SK-N-SH (cell line): ENCODE results near the gene ETV1. TPM values are rescaled to one million over a fixed set of nuclear protein-coding genes. Genes with fewer than 3 reads are reported as not detected.
A peak's percentile ranks its signal among the peaks of the same experiment; 100 is the strongest.

ENCODE experiments used
- CTCF ChIA-PET: fragments of 300-600, 350-600 bp; formaldehyde crosslinking; extraction: SDS; loops from one replicate; lab custom pipeline; 2021; lab: Yijun Ruan, JAX
- POLR2A ChIA-PET: fragments of 350-600 bp; sonication (Branson Sonifier 250); formaldehyde crosslinking; extraction: SDS; loops from one replicate; lab custom pipeline; 2020; ENCODE audit warnings: antibody characterized with exemption, inconsistent platforms; lab: Yijun Ruan, JAX
- DNase-seq: peaks from one replicate; pipeline ENCODE4 v3.0.0; 2012
- H2AFZ ChIP-seq: fragments of 200-600 bp; sonication (generic); 2 replicates; pipeline ENCODE4 v1.8.1; 2016; ENCODE audit warnings: antibody characterized with exemption, mild to moderate bottlenecking, low read depth
- H3F3A ChIP-seq: fragments of 200-600 bp; sonication (generic); replicated peaks from 2 replicates; pipeline ENCODE3; 2016; ENCODE audit warnings: antibody characterized with exemption, mild to moderate bottlenecking; ENCODE audit not compliant: insufficient read depth
- H3K27ac ChIP-seq, 2 experiments: fragments of 200-500 bp in 1 of 2; fragments of 200-600 bp in 1 of 2; sonication (Bioruptor generic) in 1 of 2; sonication (generic), shearing (Covaris generic) in 1 of 2; 2 replicates each; pipeline versions ENCODE4 v1.5.1 to v1.6.1; 2014 to 2016; ENCODE audit warnings: low read depth in 2 of 2, inconsistent platforms in 1 of 2, low read length in 1 of 2, mild to moderate bottlenecking in 1 of 2, mixed read lengths in 1 of 2
- H3K27me3 ChIP-seq: fragments of 200-600 bp; sonication (generic), shearing (Covaris generic); 2 replicates; pipeline ENCODE4 v1.6.1; 2016; ENCODE audit warnings: mixed run types; ENCODE audit not compliant: insufficient read depth
- H3K36me3 ChIP-seq, 2 experiments: fragments of 200-500 bp in 1 of 2; fragments of 200-600 bp in 1 of 2; sonication (Bioruptor generic) in 1 of 2; sonication (generic) in 1 of 2; replicated peaks in 1 of 2; 2 replicates each; pipeline versions ENCODE3 to v1.5.1; 2014 to 2016; ENCODE audit warnings: low read length in 1 of 2, mild to moderate bottlenecking in 1 of 2; ENCODE audit not compliant: insufficient read depth in 2 of 2, control insufficient read depth in 1 of 2
- H3K4me1 ChIP-seq, 2 experiments: fragments of 200-500 bp in 1 of 2; fragments of 200-600 bp in 1 of 2; sonication (Bioruptor generic) in 1 of 2; sonication (generic), shearing (Covaris generic) in 1 of 2; 2 replicates each; pipeline versions ENCODE4 v1.5.1 to v1.6.1; 2014 to 2016; ENCODE audit warnings: low read depth in 1 of 2, low read length in 1 of 2, mixed run types in 1 of 2; ENCODE audit not compliant: insufficient read depth in 2 of 2, control insufficient read depth in 1 of 2
- H3K4me2 ChIP-seq: fragments of 200-600 bp; sonication (generic), shearing (Covaris generic); 2 replicates; pipeline ENCODE4 v1.6.1; 2017; ENCODE audit warnings: mixed run types
- H3K4me3 ChIP-seq, 2 experiments: fragments of 200-500 bp in 1 of 2; fragments of 200-600 bp in 1 of 2; sonication (Bioruptor generic) in 1 of 2; sonication (generic), shearing (Covaris generic) in 1 of 2; 2 replicates each; pipeline versions ENCODE4 v1.5.1 to v1.8.1; 2014 to 2016; ENCODE audit warnings: low read depth in 2 of 2, inconsistent platforms in 1 of 2, low read length in 1 of 2, mild to moderate bottlenecking in 1 of 2, mixed read lengths in 1 of 2, moderate library complexity in 1 of 2
- H3K79me2 ChIP-seq: fragments of 200-600 bp; sonication (generic); 2 replicates; pipeline ENCODE4 v1.8.1; 2017; ENCODE audit warnings: mild to moderate bottlenecking; ENCODE audit not compliant: insufficient read depth
- H3K9ac ChIP-seq: fragments of 200-600 bp; sonication (generic); 2 replicates; pipeline ENCODE4 v1.6.1; 2017; ENCODE audit warnings: mixed run types
- H3K9me2 ChIP-seq: fragments of 200-600 bp; sonication (generic); 2 replicates; pipeline ENCODE4 v1.6.1; 2017; ENCODE audit warnings: mixed run types
- H3K9me3 ChIP-seq: fragments of 200-600 bp; sonication (generic); 2 replicates; pipeline ENCODE4 v1.6.1; 2017; ENCODE audit warnings: mixed run types, mild to moderate bottlenecking, moderate library complexity
- H4K20me1 ChIP-seq: fragments of 200-600 bp; sonication (generic); 2 replicates; pipeline ENCODE4 v1.6.1; 2017; ENCODE audit warnings: mild to moderate bottlenecking, mixed run types; ENCODE audit not compliant: insufficient read depth
- ELF1 ChIP-seq: IDR thresholded peaks from 2 replicates; pipeline ENCODE4 v1.4.0; 2012
- EP300 ChIP-seq, 2 experiments: IDR thresholded peaks; 2 replicates each; pipeline versions ENCODE4 v1.4.0 to v1.6.1; 2012; ENCODE audit warnings: borderline replicate concordance in 1 of 2, low read depth in 1 of 2, low read length in 1 of 2
- EZH2phosphoT487 ChIP-seq: fragments of 200-600 bp; sonication (generic); IDR thresholded peaks from 2 replicates; pipeline ENCODE4 v1.6.1; 2017; ENCODE audit warnings: low read depth, mixed run types, mild to moderate bottlenecking, antibody characterized with exemption, moderate library complexity, borderline replicate concordance
- FOSL2 ChIP-seq: IDR thresholded peaks from 2 replicates; pipeline ENCODE4 v1.4.0; 2012; ENCODE audit warnings: low read depth, mild to moderate bottlenecking, moderate library complexity, borderline replicate concordance
- FOXJ3 ChIP-seq: sonication (generic); formaldehyde crosslinking; IDR thresholded peaks from 2 replicates; pipeline ENCODE4 v1.5.1; 2020; ENCODE audit warnings: mild to moderate bottlenecking, missing genetic modification reagents
- GABPA ChIP-seq: IDR thresholded peaks from 2 replicates; pipeline ENCODE4 v1.4.0; 2012; ENCODE audit warnings: low read depth, mild to moderate bottlenecking
- GATA2 ChIP-seq: sonication (generic); formaldehyde crosslinking; IDR thresholded peaks from 2 replicates; pipeline ENCODE4 v1.5.0; 2020; ENCODE audit warnings: mild to moderate bottlenecking, missing genetic modification reagents
- JUND ChIP-seq: IDR thresholded peaks from 2 replicates; pipeline ENCODE4 v1.4.0; 2012
- MEF2A ChIP-seq: IDR thresholded peaks from 2 replicates; pipeline ENCODE4 v1.4.0; 2012; ENCODE audit warnings: low read depth, borderline replicate concordance
- MXI1 ChIP-seq: IDR thresholded peaks from 2 replicates; pipeline ENCODE4 v1.6.1; 2012; ENCODE audit warnings: mild to moderate bottlenecking, low read depth, low read length, improper control_type of control experiment
- NFIC ChIP-seq: IDR thresholded peaks from 2 replicates; pipeline ENCODE4 v1.4.0; 2012; ENCODE audit warnings: borderline replicate concordance
- NRF1 ChIP-seq: IDR thresholded peaks from 2 replicates; pipeline ENCODE4 v1.6.1; 2012; ENCODE audit warnings: low read depth, mild to moderate bottlenecking, low read length
- POLR2AphosphoS5 ChIP-seq: IDR thresholded peaks from 2 replicates; pipeline ENCODE4 v1.6.1; 2012; ENCODE audit warnings: low read depth, low read length
- RAD21 ChIP-seq: IDR thresholded peaks from 2 replicates; pipeline ENCODE4 v1.6.1; 2012; ENCODE audit warnings: mild to moderate bottlenecking, low read length
- RCOR1 ChIP-seq: fragments of 150-350 bp; IDR thresholded peaks from 2 replicates; pipeline ENCODE4 v1.6.1; 2017; ENCODE audit warnings: antibody characterized with exemption, low read length
- RFX5 ChIP-seq: IDR thresholded peaks from 2 replicates; pipeline ENCODE4 v1.6.1; 2012; ENCODE audit warnings: mild to moderate bottlenecking, improper control_type of control experiment, low read length
- SIN3A ChIP-seq: IDR thresholded peaks from 2 replicates; pipeline ENCODE4 v1.6.1; 2012; ENCODE audit warnings: low read depth, mild to moderate bottlenecking, low read length, moderate library complexity, borderline replicate concordance
- SMC3 ChIP-seq: IDR thresholded peaks from 2 replicates; pipeline ENCODE4 v1.6.1; 2012; ENCODE audit warnings: low read depth, low read length, improper control_type of control experiment
- TAF1 ChIP-seq: IDR thresholded peaks from 2 replicates; pipeline ENCODE4 v1.6.1; 2012; ENCODE audit warnings: low read depth, mild to moderate bottlenecking, low read length, moderate library complexity, borderline replicate concordance
- TCF12 ChIP-seq: IDR thresholded peaks from 2 replicates; pipeline ENCODE4 v1.4.0; 2012
- TEAD4 ChIP-seq: IDR thresholded peaks from 2 replicates; pipeline ENCODE4 v1.4.0; 2012; ENCODE audit warnings: mild to moderate bottlenecking, borderline replicate concordance; ENCODE audit not compliant: insufficient read depth
- YY1 ChIP-seq: IDR thresholded peaks from 2 replicates; pipeline ENCODE4 v1.4.0; 2012; ENCODE audit warnings: low read depth, mild to moderate bottlenecking
- WGBS: methylation state at CpG from one replicate; pipeline ENCODE4 v1.1.6; 2017; ENCODE audit warnings: low lambda C conversion rate; 5-methylcytosine and 5-hydroxymethylcytosine counted together
- polyA plus RNA-seq, 3 experiments: library from polyadenylated mRNA; depleted of rRNA; stranded (reverse); fragments of >200 nt; gene quantifications; 2 replicates each; pipeline ENCODE4 v1.2.3, GENCODE V29; 2012
- TF ChIP-seq, protein P1 (sequence below): IDR thresholded peaks from 2 replicates; pipeline ENCODE4; 2012
- TF ChIP-seq, protein P2 (sequence below): fragments of 200-600 bp; sonication (generic); IDR thresholded peaks from 2 replicates; pipeline ENCODE4 v1.6.1; 2017; ENCODE audit warnings: antibody characterized with exemption, mild to moderate bottlenecking, moderate library complexity
- TF ChIP-seq, protein P3 (sequence below): IDR thresholded peaks from 2 replicates; pipeline ENCODE4 v1.4.0; 2012; ENCODE audit warnings: low read depth, borderline replicate concordance
- TF ChIP-seq, protein P4 (sequence below): fragments of 150-350 bp; IDR thresholded peaks from 2 replicates; pipeline ENCODE4 v1.6.1; 2016; ENCODE audit warnings: mild to moderate bottlenecking, low read depth, low read length
- TF ChIP-seq, protein P5 (sequence below): fragments of 150-350 bp; IDR thresholded peaks from 2 replicates; pipeline ENCODE4 v1.6.1; 2017; ENCODE audit warnings: antibody characterized with exemption, low read length, low read depth, borderline replicate concordance
- TF ChIP-seq, protein P6 (sequence below): IDR thresholded peaks from 2 replicates; pipeline ENCODE4 v1.4.0; 2012; ENCODE audit warnings: low read depth

Gene ETV1
- polyA plus RNA-seq, 1 of the 3 experiments (the other 2 are of a cell fraction), result 24.9 TPM

DNA sequence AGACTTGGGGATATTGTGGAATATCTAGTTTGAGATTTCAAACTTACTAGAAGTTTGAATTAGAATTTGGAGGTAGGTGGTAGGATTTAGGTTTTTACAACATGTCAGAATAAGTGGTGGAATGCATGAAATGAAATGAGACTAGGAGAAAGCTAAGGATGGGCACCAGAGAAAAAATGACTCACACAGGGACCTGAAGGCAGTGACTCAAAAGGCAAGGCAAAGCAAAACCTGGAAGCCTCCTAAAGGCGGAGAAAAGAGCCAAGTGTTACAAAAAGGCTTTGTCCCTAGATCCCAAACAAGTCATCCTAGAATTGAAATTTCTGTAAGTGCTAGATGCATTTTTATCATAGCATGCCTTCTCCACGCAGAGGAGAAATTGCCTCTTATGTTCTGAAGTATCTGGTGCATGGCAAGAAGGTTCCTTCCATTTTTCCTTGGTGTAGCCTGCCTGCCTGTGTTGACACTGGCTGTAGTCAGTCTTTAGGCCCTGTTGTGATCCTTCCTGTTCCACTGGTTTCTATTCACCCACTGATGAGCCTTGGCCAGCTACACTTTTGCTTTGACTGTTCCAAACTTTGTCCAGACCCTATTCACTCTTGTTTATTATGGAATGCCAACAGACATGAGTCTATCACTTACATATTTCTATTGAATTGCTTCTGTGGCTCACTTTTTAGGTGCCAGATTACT, 109.3 kb downstream of the ETV1 start:
- peak overlapping the region; percentile 17 for H2AFZ ChIP-seq
- POLR2A ChIA-PET, result no interaction called here
- no peak for TF ChIP-seq RAD21
- TF ChIP-seq, protein P1, sequence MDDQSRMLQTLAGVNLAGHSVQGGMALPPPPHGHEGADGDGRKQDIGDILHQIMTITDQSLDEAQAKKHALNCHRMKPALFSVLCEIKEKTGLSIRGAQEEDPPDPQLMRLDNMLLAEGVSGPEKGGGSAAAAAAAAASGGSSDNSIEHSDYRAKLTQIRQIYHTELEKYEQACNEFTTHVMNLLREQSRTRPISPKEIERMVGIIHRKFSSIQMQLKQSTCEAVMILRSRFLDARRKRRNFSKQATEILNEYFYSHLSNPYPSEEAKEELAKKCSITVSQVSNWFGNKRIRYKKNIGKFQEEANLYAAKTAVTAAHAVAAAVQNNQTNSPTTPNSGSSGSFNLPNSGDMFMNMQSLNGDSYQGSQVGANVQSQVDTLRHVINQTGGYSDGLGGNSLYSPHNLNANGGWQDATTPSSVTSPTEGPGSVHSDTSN, result peak; percentile 63
- no peak for TF ChIP-seq EZH2phosphoT487
- no peak for TF ChIP-seq SIN3A
- no peak for TF ChIP-seq GABPA
- peak; percentile 76 for TF ChIP-seq JUND
- TF ChIP-seq RFX5, result no peak
- TF ChIP-seq MEF2A, result no peak
- TF ChIP-seq, protein P2, sequence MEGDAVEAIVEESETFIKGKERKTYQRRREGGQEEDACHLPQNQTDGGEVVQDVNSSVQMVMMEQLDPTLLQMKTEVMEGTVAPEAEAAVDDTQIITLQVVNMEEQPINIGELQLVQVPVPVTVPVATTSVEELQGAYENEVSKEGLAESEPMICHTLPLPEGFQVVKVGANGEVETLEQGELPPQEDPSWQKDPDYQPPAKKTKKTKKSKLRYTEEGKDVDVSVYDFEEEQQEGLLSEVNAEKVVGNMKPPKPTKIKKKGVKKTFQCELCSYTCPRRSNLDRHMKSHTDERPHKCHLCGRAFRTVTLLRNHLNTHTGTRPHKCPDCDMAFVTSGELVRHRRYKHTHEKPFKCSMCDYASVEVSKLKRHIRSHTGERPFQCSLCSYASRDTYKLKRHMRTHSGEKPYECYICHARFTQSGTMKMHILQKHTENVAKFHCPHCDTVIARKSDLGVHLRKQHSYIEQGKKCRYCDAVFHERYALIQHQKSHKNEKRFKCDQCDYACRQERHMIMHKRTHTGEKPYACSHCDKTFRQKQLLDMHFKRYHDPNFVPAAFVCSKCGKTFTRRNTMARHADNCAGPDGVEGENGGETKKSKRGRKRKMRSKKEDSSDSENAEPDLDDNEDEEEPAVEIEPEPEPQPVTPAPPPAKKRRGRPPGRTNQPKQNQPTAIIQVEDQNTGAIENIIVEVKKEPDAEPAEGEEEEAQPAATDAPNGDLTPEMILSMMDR, result no peak
- peak; percentile 64; the same call in 1 of the 2 replicates for TF ChIP-seq NFIC
- peak; percentile 23; the same call in 1 of the 2 replicates for TF ChIP-seq POLR2AphosphoS5
- TF ChIP-seq, protein P3, sequence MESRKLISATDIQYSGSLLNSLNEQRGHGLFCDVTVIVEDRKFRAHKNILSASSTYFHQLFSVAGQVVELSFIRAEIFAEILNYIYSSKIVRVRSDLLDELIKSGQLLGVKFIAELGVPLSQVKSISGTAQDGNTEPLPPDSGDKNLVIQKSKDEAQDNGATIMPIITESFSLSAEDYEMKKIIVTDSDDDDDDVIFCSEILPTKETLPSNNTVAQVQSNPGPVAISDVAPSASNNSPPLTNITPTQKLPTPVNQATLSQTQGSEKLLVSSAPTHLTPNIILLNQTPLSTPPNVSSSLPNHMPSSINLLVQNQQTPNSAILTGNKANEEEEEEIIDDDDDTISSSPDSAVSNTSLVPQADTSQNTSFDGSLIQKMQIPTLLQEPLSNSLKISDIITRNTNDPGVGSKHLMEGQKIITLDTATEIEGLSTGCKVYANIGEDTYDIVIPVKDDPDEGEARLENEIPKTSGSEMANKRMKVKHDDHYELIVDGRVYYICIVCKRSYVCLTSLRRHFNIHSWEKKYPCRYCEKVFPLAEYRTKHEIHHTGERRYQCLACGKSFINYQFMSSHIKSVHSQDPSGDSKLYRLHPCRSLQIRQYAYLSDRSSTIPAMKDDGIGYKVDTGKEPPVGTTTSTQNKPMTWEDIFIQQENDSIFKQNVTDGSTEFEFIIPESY, result no peak
- no peak for TF ChIP-seq RCOR1
- TF ChIP-seq, protein P4, sequence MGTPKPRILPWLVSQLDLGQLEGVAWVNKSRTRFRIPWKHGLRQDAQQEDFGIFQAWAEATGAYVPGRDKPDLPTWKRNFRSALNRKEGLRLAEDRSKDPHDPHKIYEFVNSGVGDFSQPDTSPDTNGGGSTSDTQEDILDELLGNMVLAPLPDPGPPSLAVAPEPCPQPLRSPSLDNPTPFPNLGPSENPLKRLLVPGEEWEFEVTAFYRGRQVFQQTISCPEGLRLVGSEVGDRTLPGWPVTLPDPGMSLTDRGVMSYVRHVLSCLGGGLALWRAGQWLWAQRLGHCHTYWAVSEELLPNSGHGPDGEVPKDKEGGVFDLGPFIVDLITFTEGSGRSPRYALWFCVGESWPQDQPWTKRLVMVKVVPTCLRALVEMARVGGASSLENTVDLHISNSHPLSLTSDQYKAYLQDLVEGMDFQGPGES, result no peak
- no peak for TF ChIP-seq NRF1
- TF ChIP-seq SMC3, result no peak
- TF ChIP-seq, protein P5, sequence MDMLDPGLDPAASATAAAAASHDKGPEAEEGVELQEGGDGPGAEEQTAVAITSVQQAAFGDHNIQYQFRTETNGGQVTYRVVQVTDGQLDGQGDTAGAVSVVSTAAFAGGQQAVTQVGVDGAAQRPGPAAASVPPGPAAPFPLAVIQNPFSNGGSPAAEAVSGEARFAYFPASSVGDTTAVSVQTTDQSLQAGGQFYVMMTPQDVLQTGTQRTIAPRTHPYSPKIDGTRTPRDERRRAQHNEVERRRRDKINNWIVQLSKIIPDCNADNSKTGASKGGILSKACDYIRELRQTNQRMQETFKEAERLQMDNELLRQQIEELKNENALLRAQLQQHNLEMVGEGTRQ, result no peak
- peak; percentile 88 for TF ChIP-seq FOSL2
- TF ChIP-seq, protein P6, sequence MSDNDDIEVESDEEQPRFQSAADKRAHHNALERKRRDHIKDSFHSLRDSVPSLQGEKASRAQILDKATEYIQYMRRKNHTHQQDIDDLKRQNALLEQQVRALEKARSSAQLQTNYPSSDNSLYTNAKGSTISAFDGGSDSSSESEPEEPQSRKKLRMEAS, result no peak
- no peak for TF ChIP-seq ELF1
- TF ChIP-seq EP300 (IDR thresholded peaks at IDR 0.05; ENCODE audit: borderline replicate concordance in 1 of 2, low read depth in 1 of 2, low read length in 1 of 2), result peak in 1 of 2 experiments; percentile 27; a peak in 1 of 4 replicates
- peak; percentile 64 for TF ChIP-seq TCF12
- TF ChIP-seq TEAD4, result no peak
- TF ChIP-seq TAF1, result no peak
- TF ChIP-seq YY1, result no peak
- no peak for TF ChIP-seq FOXJ3 (CRISPR knock-in tag)
- TF ChIP-seq GATA2 (CRISPR knock-in tag), result no peak
- TF ChIP-seq MXI1, result no peak

More for the DNA sequence above, 109.3 kb downstream of the ETV1 start:
- CTCF ChIA-PET, result interaction anchor here (0.7 to 1.4 kb wide), 2 partner anchors 146 to 577 kb away, joined by 3 read pairs; no protein-coding TSS in a partner anchor
- DNase-seq, result no peak
- Histone ChIP-seq H3K9ac (peak overlapping the region; percentile 3; the same call in 1 of the 2 replicates), H3K4me2 (peak overlapping the region; percentile 29; the same call in 1 of the 2 replicates), H3K9me2 (no peaks in the 10 kb centered on the region), H3F3A (peaks cover 15% of the 10 kb centered on the region), H3K36me3 (no peaks in the 10 kb centered on the region), H3K9me3 (no peaks in the 10 kb centered on the region), H3K27ac (peak overlapping the region; percentile 17 to 63; a peak in 3 of 4 replicates), H3K27me3 (no peaks in the 10 kb centered on the region), H3K4me3 (no peak overlapping the region), H3K79me2 (no peaks in the 10 kb centered on the region), H4K20me1 (no peaks in the 10 kb centered on the region), H3K4me1 (peaks cover 0 to 10% of the 10 kb centered on the region in 2 experiments; a peak in 2 of 4 replicates)
- 58% methylated on average over 2 of the region's 2 CpGs for WGBS
